CD4-positive, alpha-beta T cell (primary cell): ENCODE data around the gene ITGB2. TPM values are rescaled to one million over a fixed set of nuclear protein-coding genes. Genes with fewer than 3 reads are reported as not detected.

Experiments used
- ATAC-seq: fragments of 200-7000 bp; cut with Tn5 transposase; one replicate; pipeline ENCODE4 v1.10.0; 2022; ENCODE audit warnings: mild to moderate bottlenecking; ENCODE audit not compliant: poor library complexity
- CTCF ChIA-PET: fragments of 350-600 bp; sonication (Branson Sonifier 250); formaldehyde crosslinking; loops from one replicate; lab custom pipeline; 2021; ENCODE audit warnings: antibody characterized with exemption, inconsistent platforms; lab: Charles Lee
- POLR2A ChIA-PET: fragments of 350-600 bp; sonication (Branson Sonifier 250); formaldehyde crosslinking; loops from one replicate; lab custom pipeline; 2021; ENCODE audit warnings: antibody characterized with exemption, inconsistent platforms; lab: Charles Lee
- DNase-seq, 14 experiments: peaks; one replicate each; pipeline ENCODE4 v3.0.0-alpha.2; 2013 to 2020; ENCODE audit warnings: mixed read lengths in 2 of 14
- H3K27ac ChIP-seq, 2 donors: one replicate each; pipeline versions ENCODE4 v1.5.1 to v1.7.0; 2013; ENCODE audit warnings: low read length in 2 of 2, low read depth in 1 of 2, mild to moderate bottlenecking in 1 of 2
- H3K27me3 ChIP-seq, 2 experiments: 1 replicate in 1 of 2; 2 replicates in 1 of 2; pipeline versions ENCODE4 v1.6.1 to v1.7.0; 2013; ENCODE audit warnings: low read length in 2 of 2, control low read depth in 1 of 2, mild to moderate bottlenecking in 1 of 2, moderate library complexity in 1 of 2; ENCODE audit not compliant: insufficient read depth in 2 of 2, control insufficient read depth in 1 of 2
- H3K36me3 ChIP-seq: one replicate; pipeline ENCODE4 v1.6.1; 2013; ENCODE audit warnings: low read length, control low read depth; ENCODE audit not compliant: insufficient read depth
- H3K4me1 ChIP-seq: one replicate; pipeline ENCODE4 v1.6.1; 2013; ENCODE audit warnings: low read length, control low read depth; ENCODE audit not compliant: insufficient read depth
- H3K4me3 ChIP-seq: one replicate; pipeline ENCODE4 v1.5.1; 2013; ENCODE audit warnings: mild to moderate bottlenecking, low read length, moderate library complexity
- H3K9me3 ChIP-seq, 2 experiments: 1 replicate in 1 of 2; 2 replicates in 1 of 2; pipeline versions ENCODE4 v1.6.1 to v1.7.0; 2013; ENCODE audit warnings: low read length in 2 of 2, mild to moderate bottlenecking in 2 of 2, control low read depth in 1 of 2, moderate library complexity in 1 of 2; ENCODE audit not compliant: control insufficient read depth in 1 of 2, insufficient read depth in 1 of 2
- H3K27ac Mint-ChIP-seq: one replicate; pipeline ENCODE4 v1.8.0; 2020; ENCODE audit warnings: mixed read lengths
- H3K27me3 Mint-ChIP-seq: one replicate; pipeline ENCODE4 v1.8.0; 2021; ENCODE audit warnings: mixed read lengths
- H3K36me3 Mint-ChIP-seq: one replicate; pipeline ENCODE4 v1.8.0; 2021; ENCODE audit warnings: low read depth, mixed read lengths
- H3K4me1 Mint-ChIP-seq: one replicate; pipeline ENCODE4 v1.8.0; 2021; ENCODE audit warnings: low read depth, mixed read lengths
- H3K4me3 Mint-ChIP-seq: one replicate; pipeline ENCODE4 v1.8.0; 2020; ENCODE audit warnings: mild to moderate bottlenecking, mixed read lengths
- H3K9me3 Mint-ChIP-seq: one replicate; pipeline ENCODE4 v1.8.0; 2020; ENCODE audit warnings: mixed read lengths
- CTCF ChIP-seq: fragments of 200-600 bp; IDR thresholded peaks from one replicate; pipeline ENCODE4 v1.8.0; 2022; ENCODE audit warnings: antibody characterized with exemption, mild to moderate bottlenecking
- intact Hi-C, 2 experiments: fragments of 100-400 bp; cut with DNase I in 1 of 2; cut with micrococcal nuclease in 1 of 2; formaldehyde crosslinking; loops; one replicate each; pipeline versions ENCODE4 v1.15.1 to v1.9.0; 2023 to 2025; cut with DNase I, micrococcal nuclease
- total RNA-seq, 174 experiments: library from RNA in 2 of 174; stranded (reverse) in 2 of 174; gene quantifications; one replicate each; pipeline ENCODE4 v1.2.3 and lab custom pipeline; 2021 to 2026

The ITGB2 gene
- total RNA-seq, 2 experiments from 2014 or later, result 283 to 284 TPM

DNA sequence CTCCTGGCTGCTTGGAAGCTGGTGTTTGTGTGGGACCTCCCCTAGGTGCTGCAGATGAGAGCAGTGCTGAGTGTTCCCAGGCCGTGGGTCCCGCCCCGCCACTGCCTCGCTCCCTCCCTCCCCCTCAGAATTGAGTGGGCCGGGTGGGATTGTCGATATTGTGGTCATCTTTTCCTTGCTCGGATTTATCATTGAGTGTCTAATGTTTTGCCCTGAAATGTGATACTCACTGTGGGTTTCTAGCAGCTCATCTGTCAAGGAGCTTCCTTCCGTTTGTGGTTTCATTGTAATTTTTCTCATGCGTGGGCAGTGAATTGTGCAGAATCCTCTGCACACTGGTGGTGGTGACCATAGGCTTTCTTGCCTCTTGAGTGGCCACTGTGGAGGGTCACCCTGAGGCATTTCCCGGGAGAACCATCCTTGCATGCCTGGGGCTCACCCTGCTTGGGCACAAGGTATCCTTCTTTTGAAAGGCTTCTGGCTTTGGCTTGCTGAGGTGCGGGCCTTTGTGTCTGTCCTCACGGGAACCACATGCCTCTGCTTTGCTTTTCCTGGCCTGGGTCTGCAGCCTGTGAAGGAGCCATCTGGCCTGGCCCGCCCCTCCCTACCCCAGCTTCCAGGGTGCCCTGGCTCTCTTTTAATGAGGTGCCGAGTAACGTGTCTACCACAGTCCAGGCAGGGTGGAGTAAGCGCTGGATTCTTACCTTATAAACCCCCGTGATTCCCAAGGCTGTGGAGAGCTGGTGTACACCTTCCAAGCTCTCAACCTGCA lies 44.7 kb upstream of the ITGB2 start:
- peaks cover 50% of the 10 kb centered on the region for H3K4me1 ChIP-seq
- intact Hi-C loops, result no loop called here
- no peaks in the 10 kb centered on the region for H3K27me3 ChIP-seq
- peaks cover 39% of the 10 kb centered on the region for H3K4me1 Mint-ChIP-seq
- TF ChIP-seq CTCF, result no peak
- peak overlapping the region; percentile 18 for H3K4me3 Mint-ChIP-seq
- DNase-seq, result peak in 3 of 14 experiments; percentile 1 to 44 (median 22)
- peaks cover 47% of the 10 kb centered on the region for H3K36me3 Mint-ChIP-seq
- no peaks in the 10 kb centered on the region for H3K27me3 Mint-ChIP-seq
- H3K27ac ChIP-seq, result no peak overlapping the region
- no peaks in the 10 kb centered on the region for H3K9me3 ChIP-seq
- no peaks in the 10 kb centered on the region for H3K9me3 Mint-ChIP-seq
- H3K36me3 ChIP-seq, result peaks cover 38% of the 10 kb centered on the region
- H3K4me3 ChIP-seq, result no peak overlapping the region
- POLR2A ChIA-PET, result interaction anchor here (1.0 to 1.3 kb wide), 3 partner anchors 16 to 163 kb away, joined by 3 to 4 read pairs (median 3); partner anchors contain the start of gene PTTG1IP
- ATAC-seq, result peak; percentile 65
- CTCF ChIA-PET, result interaction anchor here (2.8 kb wide), 1 partner anchor 163 kb away, joined by 9 read pairs; no protein-coding TSS in a partner anchor
- no peak overlapping the region for H3K27ac Mint-ChIP-seq

DNA sequence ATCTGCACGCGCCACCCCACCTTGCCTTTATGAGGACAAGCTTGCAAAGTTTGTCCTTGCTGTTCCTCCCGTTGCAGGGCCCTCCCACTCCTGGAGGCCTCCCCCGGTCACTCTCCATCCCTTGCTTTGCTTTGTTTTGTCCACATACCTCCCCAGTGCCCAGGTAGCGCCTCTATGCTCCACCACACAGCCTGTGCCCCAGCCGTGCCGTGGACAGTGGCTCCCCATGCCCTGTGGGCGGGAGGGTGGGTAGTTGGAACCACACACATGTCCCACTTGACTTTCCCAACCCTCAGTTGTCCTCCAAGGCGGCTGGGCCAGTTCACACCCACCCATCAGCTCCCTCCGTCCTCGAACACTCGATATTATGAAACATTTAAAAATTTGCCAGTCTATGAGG lies 43.7 kb upstream of the ITGB2 start:
- no peaks in the 10 kb centered on the region for H3K9me3 ChIP-seq
- H3K4me3 Mint-ChIP-seq, result peak overlapping the region; percentile 18
- CTCF ChIA-PET, result no interaction called here
- POLR2A ChIA-PET, result interaction anchor here (1.3 kb wide), 1 partner anchor 15 kb away, joined by 3 read pairs; no protein-coding TSS in a partner anchor
- peaks cover 31% of the 10 kb centered on the region for H3K4me1 Mint-ChIP-seq
- DNase-seq, result peak in 1 of 14 experiments; percentile 1
- H3K27ac Mint-ChIP-seq, result no peak overlapping the region
- H3K27ac ChIP-seq, result no peak overlapping the region
- peaks cover 44% of the 10 kb centered on the region for H3K36me3 Mint-ChIP-seq
- no peaks in the 10 kb centered on the region for H3K9me3 Mint-ChIP-seq
- H3K36me3 ChIP-seq, result peaks cover 41% of the 10 kb centered on the region
- no peak for TF ChIP-seq CTCF
- intact Hi-C loops, result no loop called here
- no peak overlapping the region for H3K4me3 ChIP-seq
- ATAC-seq, result no peak
- no peaks in the 10 kb centered on the region for H3K27me3 Mint-ChIP-seq
- no peaks in the 10 kb centered on the region for H3K27me3 ChIP-seq
- H3K4me1 ChIP-seq, result peaks cover 46% of the 10 kb centered on the region

DNA sequence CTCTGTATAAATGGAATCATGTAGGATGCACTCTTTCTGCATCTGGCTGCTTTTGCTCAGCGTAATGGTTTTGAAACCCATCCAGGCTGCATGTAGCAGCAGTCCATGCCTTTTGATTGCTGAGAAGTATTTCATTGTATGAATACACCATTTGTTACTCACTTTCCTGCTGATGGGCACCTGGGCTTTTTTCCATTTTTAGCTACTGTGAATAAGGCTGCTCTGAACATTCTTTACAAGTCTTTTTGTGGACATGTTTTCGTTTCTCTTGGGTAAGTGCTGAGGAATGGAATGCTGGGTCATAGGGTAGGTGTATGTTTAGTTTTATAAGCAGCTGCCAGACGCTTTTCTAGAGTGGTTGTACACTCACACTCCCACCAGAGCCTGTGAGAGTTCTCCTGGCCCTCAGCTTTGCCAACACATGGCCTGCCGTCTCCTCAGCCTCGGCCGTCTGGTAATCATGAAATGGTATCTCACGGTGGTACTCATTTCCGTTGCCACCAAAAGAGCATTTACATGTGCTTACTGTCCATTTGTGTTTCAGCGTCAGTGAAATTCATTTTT lies 41.8 kb upstream of the ITGB2 start:
- no peak for TF ChIP-seq CTCF
- H3K4me3 ChIP-seq, result no peak overlapping the region
- H3K9me3 ChIP-seq, result no peaks in the 10 kb centered on the region
- DNase-seq, result peak in 1 of 14 experiments; percentile 1
- Mint-ChIP-seq H3K27ac (no peak overlapping the region), H3K36me3 (peaks cover 46% of the 10 kb centered on the region), H3K27me3 (no peaks in the 10 kb centered on the region), H3K9me3 (no peaks in the 10 kb centered on the region), H3K4me3 (no peak overlapping the region), H3K4me1 (peaks cover 30% of the 10 kb centered on the region)
- H3K36me3 ChIP-seq, result peaks cover 45% of the 10 kb centered on the region
- no peak overlapping the region for H3K27ac ChIP-seq
- no peak for ATAC-seq
- CTCF ChIA-PET, result interaction anchor here (0.7 to 1.8 kb wide), 3 partner anchors 23 to 176 kb away, joined by 3 to 5 read pairs (median 4); partner anchors contain the start of gene SLX9
- peaks cover 36% of the 10 kb centered on the region for H3K4me1 ChIP-seq
- POLR2A ChIA-PET, result no interaction called here
- no peaks in the 10 kb centered on the region for H3K27me3 ChIP-seq
- intact Hi-C loops, result no loop called here
